ENCODE measurements around the gene DCLK3. TPM values are rescaled to one million over a fixed set of nuclear protein-coding genes. Genes with fewer than 3 reads are reported as not detected.
A peak's percentile ranks its signal among the peaks of the same experiment; 100 is the strongest.

The DCLK3 gene
- total RNA-seq, 2 experiments from 2014 or later: not detected

GRCh38 chr3:36714343-36715086, 49.8 kb downstream of the DCLK3 start:
- Mint-ChIP-seq H3K27me3 (no peaks in the 10 kb centered on the region), H3K27ac (no peak overlapping the region), H3K4me3 (no peak overlapping the region), H3K4me1 (no peaks in the 10 kb centered on the region), H3K9me3 (no peaks in the 10 kb centered on the region), H3K36me3 (ENCODE audit: low read depth) (no peaks in the 10 kb centered on the region)
- ChIA-PET POLR2A (no interaction called here), CTCF (no interaction called here)
- DNase-seq: no peak

GRCh38 chr3:36713904-36714303, 50.4 kb downstream of the DCLK3 start:
- no peak overlapping the region for H3K4me3 Mint-ChIP-seq
- no peaks in the 10 kb centered on the region for H3K27me3 Mint-ChIP-seq
- H3K9me3 Mint-ChIP-seq: no peaks in the 10 kb centered on the region
- no peaks in the 10 kb centered on the region for H3K36me3 Mint-ChIP-seq (ENCODE audit: low read depth)
- no peaks in the 10 kb centered on the region for H3K4me1 Mint-ChIP-seq
- no peak overlapping the region for H3K27ac Mint-ChIP-seq
- no peak for DNase-seq
- ChIA-PET POLR2A (no interaction called here), CTCF (no interaction called here)

DNA sequence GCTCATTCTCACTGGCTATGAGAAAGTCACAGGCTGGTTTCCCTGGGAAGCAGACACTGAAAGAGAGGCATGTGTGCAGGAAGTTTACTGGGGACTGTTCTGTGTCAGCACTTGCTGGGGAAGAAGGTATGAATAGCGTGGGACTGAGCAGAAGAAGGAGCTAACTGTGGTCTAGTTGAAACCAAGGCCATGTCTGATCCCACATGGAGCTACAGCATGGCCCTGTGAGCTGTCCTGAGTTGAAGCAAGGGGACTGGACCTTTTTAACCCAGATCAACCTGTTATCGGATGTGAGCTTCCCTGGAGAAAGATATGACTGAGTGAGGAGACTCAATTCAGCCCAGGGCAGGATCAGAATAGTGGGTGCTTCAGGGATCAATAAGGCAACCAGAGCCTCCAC, 53.7 kb downstream of the DCLK3 start:
- ChIA-PET POLR2A (no interaction called here), CTCF (no interaction called here)
- Mint-ChIP-seq H3K4me1 (peaks cover 3% of the 10 kb centered on the region), H3K27ac (no peak overlapping the region), H3K27me3 (no peaks in the 10 kb centered on the region), H3K4me3 (no peak overlapping the region), H3K9me3 (no peaks in the 10 kb centered on the region), H3K36me3 (ENCODE audit: low read depth) (no peaks in the 10 kb centered on the region)
- no peak for DNase-seq

DNA sequence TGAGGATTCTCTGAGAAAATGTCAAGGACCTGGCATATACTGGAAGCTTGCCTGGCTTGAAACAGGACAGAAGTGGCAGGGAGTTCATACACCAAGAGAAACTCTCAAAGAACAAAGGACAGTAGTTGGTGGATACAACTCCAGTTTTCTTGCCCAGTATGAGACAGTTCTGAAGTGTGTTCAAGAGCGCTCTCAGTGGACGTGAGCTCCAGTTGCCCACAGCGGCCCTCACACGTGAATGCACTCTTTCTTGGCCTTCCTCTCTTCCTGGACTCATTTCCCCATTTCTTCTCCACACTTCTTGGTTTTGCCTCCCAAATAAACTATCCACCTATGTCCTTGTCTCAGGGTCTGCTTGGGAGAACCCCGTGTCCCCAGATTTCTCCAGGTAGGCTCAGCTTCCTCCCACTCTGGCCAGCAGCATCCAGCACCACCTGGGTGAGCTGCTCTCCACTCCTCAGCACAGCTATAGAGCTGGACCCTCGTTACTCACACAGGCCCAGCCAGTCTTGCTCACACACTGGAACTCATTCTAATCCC, 54.5 kb downstream of the DCLK3 start:
- H3K9me3 Mint-ChIP-seq: no peaks in the 10 kb centered on the region
- H3K4me3 Mint-ChIP-seq: no peak overlapping the region
- peaks cover 3% of the 10 kb centered on the region for H3K4me1 Mint-ChIP-seq
- no peaks in the 10 kb centered on the region for H3K36me3 Mint-ChIP-seq (ENCODE audit: low read depth)
- H3K27me3 Mint-ChIP-seq: no peaks in the 10 kb centered on the region
- H3K27ac Mint-ChIP-seq: no peak overlapping the region
- ChIA-PET CTCF (interaction anchor here (0.6 kb wide), 1 partner anchor 180 kb away, joined by 4 read pairs; no protein-coding TSS in a partner anchor), POLR2A (no interaction called here)
- DNase-seq: no peak

DNA sequence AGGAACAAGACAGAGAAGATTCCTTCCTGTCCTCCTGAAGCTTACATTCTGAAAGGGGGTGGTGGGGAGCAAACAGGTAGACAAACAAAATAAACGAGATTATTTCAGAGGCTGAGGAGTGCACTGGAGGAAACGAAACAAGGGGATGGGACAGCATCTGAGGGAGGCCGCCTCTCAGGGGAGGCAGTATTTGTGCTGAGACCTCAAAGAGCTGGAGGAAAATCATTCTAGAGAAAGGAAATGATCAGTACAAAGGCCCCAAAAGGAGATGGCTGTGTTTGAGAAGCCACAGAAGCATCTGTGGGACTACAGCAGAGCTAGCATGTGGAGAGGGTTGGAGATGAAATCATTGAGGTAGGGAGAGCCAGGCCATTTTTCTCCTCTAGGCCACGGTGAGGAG, 55.1 kb downstream of the DCLK3 start:
- ChIA-PET POLR2A (no interaction called here), CTCF (interaction anchor here (0.5 to 1.4 kb wide), 3 partner anchors 20 to 1011 kb away, joined by 4 read pairs; no protein-coding TSS in a partner anchor)
- no peak overlapping the region for H3K27ac Mint-ChIP-seq
- peaks cover 3% of the 10 kb centered on the region for H3K4me1 Mint-ChIP-seq
- H3K9me3 Mint-ChIP-seq: no peaks in the 10 kb centered on the region
- H3K36me3 Mint-ChIP-seq (ENCODE audit: low read depth): no peaks in the 10 kb centered on the region
- no peak for DNase-seq
- no peak overlapping the region for H3K4me3 Mint-ChIP-seq
- no peaks in the 10 kb centered on the region for H3K27me3 Mint-ChIP-seq

- H3K36me3 Mint-ChIP-seq (ENCODE audit: low read depth): no peaks in the 10 kb centered on the region
- CTCF ChIA-PET: interaction anchor here (0.9 kb wide), 1 partner anchor 9 kb away, joined by 3 read pairs; no protein-coding TSS in a partner anchor
- H3K4me3 Mint-ChIP-seq: no peak overlapping the region
- H3K4me1 Mint-ChIP-seq: peaks cover 3% of the 10 kb centered on the region
- H3K27ac Mint-ChIP-seq: no peak overlapping the region
- H3K27me3 Mint-ChIP-seq: no peaks in the 10 kb centered on the region
- POLR2A ChIA-PET: no interaction called here
- no peak for DNase-seq
- H3K9me3 Mint-ChIP-seq: no peaks in the 10 kb centered on the region
Measured at GRCh38 chr3:36707623-36708409, 56.5 kb downstream of the DCLK3 start.

GRCh38 chr3:36705015-36705414, 59.3 kb downstream of the DCLK3 start:
- H3K4me1 Mint-ChIP-seq: peaks cover 3% of the 10 kb centered on the region
- H3K4me3 Mint-ChIP-seq: no peak overlapping the region
- H3K9me3 Mint-ChIP-seq: no peaks in the 10 kb centered on the region
- ChIA-PET POLR2A (no interaction called here), CTCF (no interaction called here)
- DNase-seq: no peak
- H3K27me3 Mint-ChIP-seq: no peaks in the 10 kb centered on the region
- H3K36me3 Mint-ChIP-seq (ENCODE audit: low read depth): no peaks in the 10 kb centered on the region
- no peak overlapping the region for H3K27ac Mint-ChIP-seq

DNA sequence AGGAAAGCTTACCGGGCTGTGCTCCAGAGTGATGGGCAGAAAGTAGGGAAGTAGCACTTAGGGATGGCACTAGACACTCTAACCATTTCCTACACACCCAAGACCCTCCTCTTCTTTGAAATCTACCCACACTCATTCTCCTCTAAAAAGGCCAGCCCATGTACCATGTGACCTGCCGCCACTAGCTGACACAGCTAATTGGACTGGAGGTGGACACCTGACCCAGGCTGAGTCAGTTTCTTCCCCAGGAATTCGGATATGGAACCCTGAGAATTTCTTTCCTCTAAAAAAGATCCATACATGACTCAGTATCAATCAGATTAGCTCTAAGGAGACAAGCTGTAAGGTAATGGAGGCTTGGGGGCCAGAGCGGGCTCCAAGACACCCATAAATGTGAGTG, 60.1 kb downstream of the DCLK3 start:
- POLR2A ChIA-PET: no interaction called here
- Mint-ChIP-seq H3K9me3 (no peaks in the 10 kb centered on the region), H3K36me3 (ENCODE audit: low read depth) (no peaks in the 10 kb centered on the region), H3K4me1 (peaks cover 3% of the 10 kb centered on the region), H3K4me3 (no peak overlapping the region), H3K27ac (no peak overlapping the region), H3K27me3 (no peaks in the 10 kb centered on the region)
- no peak for DNase-seq
- CTCF ChIA-PET: no interaction called here

DNA sequence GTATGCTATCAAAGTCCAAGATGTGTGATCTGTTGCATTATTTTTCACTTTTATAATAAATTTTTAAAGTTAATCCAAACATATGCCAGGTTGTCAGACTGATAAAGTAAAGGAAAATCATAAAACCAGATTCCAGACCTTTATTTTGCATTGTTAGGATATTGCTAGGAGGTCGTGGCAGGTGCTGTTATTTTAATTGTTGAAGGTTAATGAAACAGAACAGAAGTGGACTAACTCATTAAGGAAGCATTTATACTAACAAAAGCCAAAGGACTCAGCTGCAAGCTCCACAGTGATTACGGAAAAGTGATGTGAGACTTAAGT, 63.1 kb downstream of the DCLK3 start:
- Mint-ChIP-seq H3K27ac (no peak overlapping the region), H3K27me3 (no peaks in the 10 kb centered on the region), H3K36me3 (ENCODE audit: low read depth) (no peaks in the 10 kb centered on the region), H3K9me3 (no peaks in the 10 kb centered on the region), H3K4me3 (no peak overlapping the region), H3K4me1 (no peaks in the 10 kb centered on the region)
- no peak for DNase-seq
- ChIA-PET CTCF (no interaction called here), POLR2A (no interaction called here)

- Mint-ChIP-seq H3K27me3 (no peaks in the 10 kb centered on the region), H3K4me3 (no peak overlapping the region), H3K36me3 (ENCODE audit: low read depth) (no peaks in the 10 kb centered on the region), H3K4me1 (no peaks in the 10 kb centered on the region), H3K9me3 (no peaks in the 10 kb centered on the region), H3K27ac (no peak overlapping the region)
- peak; percentile 39 for DNase-seq
- CTCF ChIA-PET: no interaction called here
- POLR2A ChIA-PET: no interaction called here
Measured at GRCh38 chr3:36700537-36701248, 63.7 kb downstream of the DCLK3 start.

DNA sequence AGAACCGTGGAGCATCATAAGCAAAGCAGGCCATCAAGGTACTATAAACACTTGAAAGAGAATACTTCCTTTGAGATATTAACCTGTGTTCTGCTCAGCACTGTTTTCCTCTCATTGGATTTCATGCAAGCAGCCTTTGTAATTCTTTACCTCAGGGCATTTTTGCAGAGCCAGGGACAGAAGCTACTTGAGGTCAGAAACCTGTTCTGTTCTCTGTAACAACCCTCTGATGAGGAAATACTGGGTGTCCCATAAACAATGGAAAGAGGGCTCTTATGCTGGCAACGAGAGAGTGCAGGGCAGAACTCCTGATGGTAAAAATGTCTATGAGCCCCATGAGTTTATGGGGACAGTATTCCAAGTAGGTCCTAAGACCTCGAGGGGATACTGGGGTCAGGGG, 66.0 kb downstream of the DCLK3 start:
- Mint-ChIP-seq H3K27me3 (no peaks in the 10 kb centered on the region), H3K9me3 (no peaks in the 10 kb centered on the region), H3K4me1 (no peaks in the 10 kb centered on the region), H3K27ac (no peak overlapping the region), H3K36me3 (ENCODE audit: low read depth) (no peaks in the 10 kb centered on the region), H3K4me3 (no peak overlapping the region)
- ChIA-PET CTCF (no interaction called here), POLR2A (no interaction called here)
- DNase-seq: no peak

DNA sequence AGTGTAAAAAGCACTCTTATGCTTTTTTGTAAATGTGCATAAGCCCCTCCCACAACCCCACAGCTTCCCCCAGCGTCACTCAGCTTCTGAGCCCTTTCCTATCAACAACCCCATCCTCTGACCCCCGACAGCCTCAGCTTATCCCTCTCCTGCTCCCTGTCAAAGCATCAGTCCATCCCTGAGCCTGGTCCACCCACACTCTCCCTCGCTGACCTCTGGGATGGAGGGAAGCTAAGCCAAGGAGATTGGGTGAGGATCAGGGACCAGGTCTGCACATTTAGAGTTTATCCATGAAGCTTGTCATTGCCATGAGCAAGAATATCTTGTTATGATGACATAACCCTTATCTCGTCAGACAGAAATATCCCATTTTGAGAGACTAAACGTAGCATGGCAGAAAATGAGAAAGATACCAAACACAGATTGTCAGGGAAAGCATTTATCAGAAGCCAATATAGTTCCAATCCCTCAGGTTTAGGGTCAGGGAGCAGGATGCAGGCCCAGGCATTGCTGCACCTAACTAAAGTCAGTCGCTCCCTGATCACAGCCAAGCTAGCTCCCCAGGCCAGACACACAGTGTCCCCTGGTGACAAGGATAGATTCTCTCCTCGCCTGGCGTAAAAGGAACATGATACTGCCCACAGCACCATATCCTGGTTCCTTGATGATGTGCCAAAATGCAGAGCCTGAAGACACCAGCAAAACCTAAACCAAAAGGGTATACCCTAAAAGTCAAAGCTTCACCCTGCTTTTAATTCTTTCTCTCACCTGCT, 66.9 kb downstream of the DCLK3 start:
- no peaks in the 10 kb centered on the region for H3K4me1 Mint-ChIP-seq
- CTCF ChIA-PET: no interaction called here

DNA sequence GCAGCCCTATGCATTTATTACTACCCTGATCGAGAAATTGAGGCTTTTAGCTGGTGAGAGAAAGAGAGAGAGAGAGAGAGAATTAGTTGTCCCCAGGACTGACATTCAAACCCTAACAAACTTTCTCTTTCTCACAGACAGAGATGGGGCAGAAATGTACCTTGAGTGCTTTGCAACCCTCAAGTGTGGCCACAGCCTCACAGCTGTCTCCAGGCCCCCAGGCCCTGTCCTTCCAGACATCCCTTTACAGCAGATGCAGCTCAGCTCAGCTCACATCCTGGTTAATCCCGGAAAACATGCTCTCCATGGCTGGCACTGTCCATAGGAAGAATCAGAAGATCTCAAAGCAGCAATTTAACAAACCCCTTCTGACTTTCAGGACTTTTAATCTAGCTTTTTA, 67.6 kb downstream of the DCLK3 start:
- Mint-ChIP-seq H3K27ac (no peak overlapping the region), H3K4me1 (no peaks in the 10 kb centered on the region), H3K9me3 (no peaks in the 10 kb centered on the region), H3K27me3 (peaks cover 2% of the 10 kb centered on the region), H3K4me3 (no peak overlapping the region), H3K36me3 (ENCODE audit: low read depth) (no peaks in the 10 kb centered on the region)
- DNase-seq: no peak
- ChIA-PET POLR2A (no interaction called here), CTCF (no interaction called here)

More for the DNA sequence above, 66.9 kb downstream of the DCLK3 start:
- Mint-ChIP-seq H3K27ac (no peak overlapping the region), H3K36me3 (ENCODE audit: low read depth) (no peaks in the 10 kb centered on the region), H3K4me3 (no peak overlapping the region), H3K9me3 (no peaks in the 10 kb centered on the region), H3K27me3 (peaks cover 2% of the 10 kb centered on the region)
- POLR2A ChIA-PET: no interaction called here
- DNase-seq: no peak

All from activated CD4-positive, alpha-beta T cell treated with anti-CD3 and anti-CD28 coated beads, Interleukin-2, amount 10 ng/mL, durations not matched to agents 7 days and 5 days (primary cell).